HepG2 (cell line): Measurements from ENCODE around the gene CYLD. TPM values are rescaled to one million over a fixed set of nuclear protein-coding genes. Genes with fewer than 3 reads are reported as not detected.

ENCODE experiments used
- AGO2 ChIP-seq: fragments of 200-400 bp; formaldehyde crosslinking; optimal IDR thresholded peaks from 2 replicates; pipeline ENCODE3; 2017; ENCODE audit warnings: mild to moderate bottlenecking, low read depth, low read length, moderate library complexity
- BCLAF1 ChIP-seq: fragments of 450-650 bp; IDR thresholded peaks from 2 replicates; pipeline ENCODE4 v1.6.1; 2017; ENCODE audit warnings: mild to moderate bottlenecking
- BRF2 ChIP-seq: sonication (generic); formaldehyde crosslinking; IDR thresholded peaks from 2 replicates; pipeline ENCODE4 v1.8.1; 2022; ENCODE audit warnings: mild to moderate bottlenecking, missing genetic modification reagents
- FOXO1 ChIP-seq: sonication (generic); formaldehyde crosslinking; IDR thresholded peaks from 2 replicates; pipeline ENCODE4 v1.4.0; 2020; ENCODE audit warnings: missing genetic modification reagents
- KDM3A ChIP-seq: IDR thresholded peaks from 2 replicates; pipeline ENCODE4 v1.6.1; 2018; ENCODE audit warnings: low read depth, missing compliant biosample characterization
- MBD4 ChIP-seq: IDR thresholded peaks from 2 replicates; pipeline ENCODE4 v1.6.1; 2012; ENCODE audit warnings: low read length, inconsistent platforms, borderline replicate concordance
- MED1 ChIP-seq: sonication (generic); formaldehyde crosslinking; IDR thresholded peaks from 2 replicates; pipeline ENCODE4 v1.4.0; 2020; ENCODE audit warnings: missing genetic modification reagents
- MLX ChIP-seq: IDR thresholded peaks from 2 replicates; pipeline ENCODE4 v1.6.1; 2016
- NONO ChIP-seq, 2 experiments: fragments of 450-650 bp in 1 of 2; sonication (generic) in 1 of 2; formaldehyde crosslinking in 1 of 2; IDR thresholded peaks in 1 of 2; conservative IDR thresholded peaks in 1 of 2; 2 replicates each; pipeline versions ENCODE4 v1.6.1 to v1.8.0; 2017 to 2022; ENCODE audit warnings: mild to moderate bottlenecking in 1 of 2, missing genetic modification reagents in 1 of 2, moderate library complexity in 1 of 2
- PHF8 ChIP-seq: sonication (generic); formaldehyde crosslinking; IDR thresholded peaks from 2 replicates; pipeline ENCODE4 v1.5.0; 2020; ENCODE audit warnings: missing genetic modification reagents
- PRMT3 ChIP-seq: sonication (generic); formaldehyde crosslinking; IDR thresholded peaks from 2 replicates; pipeline ENCODE4 v1.8.1; 2022; ENCODE audit warnings: low read depth, mild to moderate bottlenecking, moderate library complexity, missing genetic modification reagents, borderline replicate concordance
- SMAD1 ChIP-seq: sonication (generic); formaldehyde crosslinking; IDR thresholded peaks from 2 replicates; pipeline ENCODE4 v1.4.0; 2020; ENCODE audit warnings: missing genetic modification reagents, low read depth, mild to moderate bottlenecking, borderline replicate concordance
- TCF12 ChIP-seq, 2 experiments: fragments of 450-650 bp in 1 of 2; sonication (generic) in 1 of 2; formaldehyde crosslinking in 1 of 2; IDR thresholded peaks; 2 replicates each; pipeline versions ENCODE4 v1.6.1 to v1.8.0; 2017 to 2022; ENCODE audit warnings: antibody characterized with exemption in 1 of 2, mild to moderate bottlenecking in 1 of 2, missing genetic modification reagents in 1 of 2, moderate library complexity in 1 of 2
- TCF7 ChIP-seq: sonication (generic); IDR thresholded peaks from 2 replicates; pipeline ENCODE4 v1.6.1; 2016; ENCODE audit warnings: antibody characterized with exemption, low read depth
- THAP7 ChIP-seq: sonication (generic); formaldehyde crosslinking; IDR thresholded peaks from 2 replicates; pipeline ENCODE4 v1.8.1; 2023; ENCODE audit warnings: mild to moderate bottlenecking, missing genetic modification reagents
- ZBTB46 ChIP-seq: sonication (generic); formaldehyde crosslinking; IDR thresholded peaks from 2 replicates; pipeline ENCODE4 v1.4.0; 2020; ENCODE audit warnings: mild to moderate bottlenecking, missing genetic modification reagents, borderline replicate concordance
- ZNF547 ChIP-seq: sonication (generic); formaldehyde crosslinking; IDR thresholded peaks from 2 replicates; pipeline ENCODE4 v1.5.1; 2020; ENCODE audit warnings: mild to moderate bottlenecking, missing genetic modification reagents
- ZNF777 ChIP-seq: sonication (generic); formaldehyde crosslinking; IDR thresholded peaks from 2 replicates; pipeline ENCODE4 v1.4.0; 2020; ENCODE audit warnings: missing genetic modification reagents
- polyA plus RNA-seq, 8 experiments: library from polyadenylated mRNA; depleted of rRNA in 3 of 8; stranded (reverse) in 7 of 8; unstranded in 1 of 8; fragments of >200 nt; fragmentation: Illumina TruSeq in 4 of 8; extraction: Trizol in 4 of 8; gene quantifications; 2 replicates each; pipeline versions ENCODE4 v1.2.1 to v1.2.3, GENCODE V29; 2011 to 2016; ENCODE audit warnings: low read depth in 4 of 8, missing spikeins in 1 of 8, mixed read lengths in 1 of 8; ENCODE audit not compliant: insufficient read depth in 1 of 8
- total RNA-seq, 5 experiments: library from RNA; depleted of rRNA; stranded (reverse); fragments of >200 nt; fragmentation: Illumina TruSeq; extraction: Trizol; gene quantifications; 2 replicates each; pipeline ENCODE4 v1.2.3, GENCODE V29; 2016; ENCODE audit warnings: low read depth in 1 of 5

The CYLD gene
- total and polyA plus RNA-seq, 2 of the 13 experiments (the other 11 are each of a cell fraction or from before 2014, with no cell fraction given), result 6.1 to 11.4 TPM

GRCh38 chr16:50741781-50742575, at the start of gene CYLD (continued):
- 0 out of 2 replicates have a peak, but pooled peaks have one; percentile 26 for TF ChIP-seq MLX
- peak; percentile 72 for TF ChIP-seq PHF8 (CRISPR knock-in tag)
- peak; percentile 65 for TF ChIP-seq MED1
- TF ChIP-seq ZNF547 (CRISPR knock-in tag), result 0 out of 2 replicates have a peak, but pooled peaks have one; percentile 48
- peak; percentile 100 for TF ChIP-seq THAP7 (CRISPR knock-in tag)
- 0 out of 2 replicates have a peak, but pooled peaks have one; percentile 42 for TF ChIP-seq SMAD1
- no peak for TF ChIP-seq TCF12 (IDR thresholded peaks at IDR 0.05)
- no peak for TF ChIP-seq TCF12 (CRISPR knock-in tag; IDR thresholded peaks at IDR 0.05)
- TF ChIP-seq ZNF777 (CRISPR knock-in tag), result peak; percentile 85; the same call in 1 of the 2 replicates
- TF ChIP-seq PRMT3 (CRISPR knock-in tag), result no peak
- TF ChIP-seq NONO (IDR thresholded peaks at IDR 0.05), result no peak
- peak; percentile 81 for TF ChIP-seq NONO (CRISPR knock-in tag; conservative IDR thresholded peaks at IDR 0.05)
- no peak for TF ChIP-seq BRF2 (CRISPR knock-in tag)
- no peak for TF ChIP-seq MBD4
- no peak for TF ChIP-seq ZBTB46 (CRISPR knock-in tag)
- TF ChIP-seq AGO2, result peak; percentile 31
- TF ChIP-seq TCF7, result no peak
- no peak for TF ChIP-seq BCLAF1
- TF ChIP-seq FOXO1, result peak; percentile 52; the same call in 1 of the 2 replicates
- peak; percentile 79 for TF ChIP-seq KDM3A
